RCC 7860 (cell line): ENCODE measurements around the gene THAP7.
"Not testable (repeated sequence)": the region's sequence is repeated elsewhere in the genome, so short reads cannot be mapped to it uniquely, and the experiment has no call there.

Experiments
- DNase-seq: peaks from one replicate; pipeline ENCODE4 v3.0.0-alpha.2; 2015; ENCODE audit warnings: low spot score
- FAIRE-seq: peaks from 2 replicates; lab custom pipeline; 2012; peaks lifted over from hg19 to GRCh38; lab: Jason Lieb, UNC

THAP7 gene

GRCh38 chr22:20979940-20980453 lies 21.9 kb downstream of the THAP7 start:
- DNase-seq, result no peak
- FAIRE-seq, result no peak

- DNase-seq (no peak), FAIRE-seq (no peak)
Measured at GRCh38 chr22:20979243-20979809, 22.6 kb downstream of the THAP7 start.

- no peak for FAIRE-seq
Measured at GRCh38 chr22:20978419-20978818, 23.5 kb downstream of the THAP7 start.

GRCh38 chr22:20977516-20978170 lies 24.3 kb downstream of the THAP7 start:
- DNase-seq (no peak), FAIRE-seq (no peak)

More at GRCh38 chr22:20978419-20978818, 23.5 kb downstream of the THAP7 start:
- no peak for DNase-seq

- no peak for FAIRE-seq
- no peak for DNase-seq
Measured at GRCh38 chr22:20977019-20977418, 24.9 kb downstream of the THAP7 start.

- no peak for DNase-seq
- FAIRE-seq, result no peak
Measured at GRCh38 chr22:20976291-20976877, 25.5 kb downstream of the THAP7 start.

GRCh38 chr22:20975541-20976290 lies 26.2 kb downstream of the THAP7 start:
- no peak for DNase-seq
- no peak for FAIRE-seq

GRCh38 chr22:20974336-20974955 lies 27.5 kb downstream of the THAP7 start:
- no peak for FAIRE-seq
- no peak for DNase-seq

GRCh38 chr22:20973634-20974286 lies 28.2 kb downstream of the THAP7 start:
- DNase-seq (no peak), FAIRE-seq (no peak)

- FAIRE-seq (no peak), DNase-seq (no peak)
Measured at GRCh38 chr22:20972933-20973577, 28.9 kb downstream of the THAP7 start.

GRCh38 chr22:20972014-20972694 lies 29.8 kb downstream of the THAP7 start:
- DNase-seq, result peak; percentile 23
- not testable (repeated sequence) for FAIRE-seq

- DNase-seq, result no peak
- no peak for FAIRE-seq
Measured at GRCh38 chr22:20970939-20971657, 30.8 kb downstream of the THAP7 start.

- DNase-seq (no peak), FAIRE-seq (no peak)
Measured at GRCh38 chr22:20968281-20968977, 33.5 kb downstream of the THAP7 start.

- DNase-seq, result no peak
- no peak for FAIRE-seq
Measured at GRCh38 chr22:20967697-20968211, 34.2 kb downstream of the THAP7 start.

GRCh38 chr22:20966883-20967696 lies 34.8 kb downstream of the THAP7 start, which contains the start of gene AIFM3:
AIFM3 (plus strand) TSS chr22:20967255; CDS start chr22:20967945, 690 bp downstream.
- DNase-seq (no peak), FAIRE-seq (no peak)

- DNase-seq (no peak), FAIRE-seq (no peak)
Measured at GRCh38 chr22:20965888-20966855, 35.7 kb downstream of the THAP7 start.
